Measurements from ENCODE around the gene ATP6V0A4.
A peak's percentile ranks its signal among the peaks of the same experiment; 100 is the strongest.
"Not testable (repeated sequence)": the region's sequence is repeated elsewhere in the genome, so short reads cannot be mapped to it uniquely, and the experiment has no call there.

ATP6V0A4 gene

DNA sequence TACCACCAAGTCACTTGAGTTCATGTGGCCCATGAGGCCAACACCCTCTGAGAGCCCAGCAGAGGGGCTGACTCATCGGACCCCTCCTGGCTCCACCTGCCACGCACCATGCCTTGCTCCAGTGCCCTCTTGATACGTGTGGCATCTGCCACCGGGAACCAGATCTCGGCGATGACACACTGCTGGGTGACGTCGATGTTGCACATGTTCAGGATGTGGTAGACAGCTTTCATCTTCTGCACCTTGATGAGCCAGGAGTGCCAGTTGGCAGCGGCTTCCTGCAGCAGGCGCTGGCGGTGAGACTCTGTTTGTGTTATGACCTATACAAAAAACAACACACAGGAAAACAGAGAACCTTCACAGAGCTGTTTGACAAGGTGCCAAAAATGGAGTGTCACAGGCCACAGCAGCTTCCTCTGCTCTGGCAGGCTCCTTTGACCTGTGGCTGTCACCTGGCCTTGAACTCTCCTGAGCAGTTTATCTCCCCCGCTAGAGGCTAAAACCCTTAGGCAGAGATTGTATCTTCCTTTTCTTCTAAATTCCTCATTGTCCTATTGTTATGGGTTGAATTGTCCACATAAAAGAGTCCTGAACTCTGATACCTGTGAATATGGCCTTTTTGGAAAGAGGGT, 45.4 kb downstream of the ATP6V0A4 start:
- peak; percentile 62 to 80 for DNase-seq (ENCODE audit: low read depth in 1 of 2, low spot score in 1 of 2)

GRCh38 chr7:138750901-138751464, 47.0 kb downstream of the ATP6V0A4 start:
- no peak for DNase-seq (ENCODE audit: low read depth in 1 of 2, low spot score in 1 of 2)

GRCh38 chr7:138750473-138750872, 47.5 kb downstream of the ATP6V0A4 start:
- no peak for DNase-seq (ENCODE audit: low read depth in 1 of 2, low spot score in 1 of 2)

DNA sequence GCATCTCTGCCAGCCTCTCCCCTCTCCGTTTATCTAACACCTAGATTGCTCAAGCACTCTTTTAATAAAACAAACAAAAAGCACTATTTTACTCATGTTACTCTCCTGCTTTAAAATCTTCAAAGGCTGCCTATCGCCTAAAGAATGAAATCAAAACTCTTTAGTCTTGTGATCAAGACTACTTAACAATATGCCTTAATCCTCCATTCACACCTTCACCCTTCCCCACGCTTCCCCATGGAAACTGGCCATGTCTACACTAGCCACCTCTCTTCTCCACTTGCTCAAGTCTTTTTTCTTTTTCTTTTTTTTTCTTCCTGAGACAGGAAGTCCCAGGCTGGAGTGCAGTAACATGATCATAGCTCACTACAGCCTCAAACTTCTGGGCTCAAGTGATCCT, 48.0 kb downstream of the ATP6V0A4 start:
- no peak for DNase-seq (ENCODE audit: low read depth in 1 of 2, low spot score in 1 of 2)

DNA sequence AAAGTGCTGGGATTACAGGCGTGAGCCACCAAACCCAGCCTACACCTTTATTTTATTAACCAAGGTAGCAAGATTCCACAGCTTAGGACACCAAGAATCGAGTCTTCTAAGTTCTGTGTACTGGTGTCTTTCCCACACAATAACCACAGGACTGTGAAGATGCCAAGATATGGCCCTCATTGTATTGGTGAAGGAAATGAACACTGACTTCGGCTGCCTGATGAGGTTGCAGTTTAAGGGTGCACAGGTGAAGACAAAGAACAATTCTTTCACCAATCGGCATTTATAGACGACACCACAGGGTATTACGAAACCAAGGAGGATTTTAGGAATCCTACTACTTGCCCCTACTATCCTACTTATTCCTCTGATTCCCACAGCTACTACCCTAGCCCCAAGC, 49.3 kb downstream of the ATP6V0A4 start:
- DNase-seq (ENCODE audit: low read depth in 1 of 2, low spot score in 1 of 2), result no peak

DNA sequence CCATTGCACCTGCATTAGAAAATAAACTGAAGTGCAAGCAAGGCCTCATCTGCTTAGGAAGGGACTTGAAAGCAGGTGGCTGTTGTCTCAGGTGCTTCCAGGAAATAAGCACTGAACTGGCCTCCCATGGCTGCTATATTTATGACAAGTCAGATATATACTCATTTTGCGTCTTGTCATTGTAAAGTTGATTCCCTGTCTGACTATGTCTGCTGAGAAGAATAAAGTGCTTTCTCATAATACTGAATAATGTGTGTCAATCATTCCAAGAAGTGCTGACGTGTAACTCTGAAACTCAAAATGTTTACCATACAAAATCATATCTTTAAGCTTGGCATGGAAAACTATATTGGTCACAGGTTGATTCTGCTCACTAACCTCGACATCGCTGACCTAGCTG, 51.9 kb downstream of the ATP6V0A4 start:
- DNase-seq (ENCODE audit: low read depth in 1 of 2, low spot score in 1 of 2), result no peak

DNA sequence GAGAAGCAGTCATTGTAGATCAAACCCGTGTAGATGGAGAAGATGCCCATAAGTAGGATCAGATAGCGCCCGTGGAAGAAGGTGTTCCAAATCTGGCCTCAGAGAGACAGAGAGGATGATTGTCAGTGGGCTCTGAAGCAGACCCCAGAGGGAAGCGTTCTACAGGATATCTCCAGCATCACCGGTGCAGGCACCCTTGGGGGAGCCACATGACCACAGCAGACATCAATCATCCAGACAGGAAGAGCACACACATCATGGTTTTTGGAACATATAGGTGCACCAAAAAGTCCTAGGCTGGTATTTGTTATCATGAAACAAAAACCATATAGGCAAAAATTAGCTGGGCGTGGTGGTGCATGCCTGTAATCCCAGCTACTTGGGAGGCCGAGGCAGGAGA, 52.8 kb downstream of the ATP6V0A4 start:
- DNase-seq (ENCODE audit: low read depth in 1 of 2, low spot score in 1 of 2), result no peak

- DNase-seq (ENCODE audit: low read depth in 1 of 2, low spot score in 1 of 2), result no peak
Observed at GRCh38 chr7:138741453-138741735, 56.6 kb downstream of the ATP6V0A4 start.

- no peak for DNase-seq (ENCODE audit: low read depth in 1 of 2, low spot score in 1 of 2)
Observed at GRCh38 chr7:138739859-138740258, 58.1 kb downstream of the ATP6V0A4 start.

DNA sequence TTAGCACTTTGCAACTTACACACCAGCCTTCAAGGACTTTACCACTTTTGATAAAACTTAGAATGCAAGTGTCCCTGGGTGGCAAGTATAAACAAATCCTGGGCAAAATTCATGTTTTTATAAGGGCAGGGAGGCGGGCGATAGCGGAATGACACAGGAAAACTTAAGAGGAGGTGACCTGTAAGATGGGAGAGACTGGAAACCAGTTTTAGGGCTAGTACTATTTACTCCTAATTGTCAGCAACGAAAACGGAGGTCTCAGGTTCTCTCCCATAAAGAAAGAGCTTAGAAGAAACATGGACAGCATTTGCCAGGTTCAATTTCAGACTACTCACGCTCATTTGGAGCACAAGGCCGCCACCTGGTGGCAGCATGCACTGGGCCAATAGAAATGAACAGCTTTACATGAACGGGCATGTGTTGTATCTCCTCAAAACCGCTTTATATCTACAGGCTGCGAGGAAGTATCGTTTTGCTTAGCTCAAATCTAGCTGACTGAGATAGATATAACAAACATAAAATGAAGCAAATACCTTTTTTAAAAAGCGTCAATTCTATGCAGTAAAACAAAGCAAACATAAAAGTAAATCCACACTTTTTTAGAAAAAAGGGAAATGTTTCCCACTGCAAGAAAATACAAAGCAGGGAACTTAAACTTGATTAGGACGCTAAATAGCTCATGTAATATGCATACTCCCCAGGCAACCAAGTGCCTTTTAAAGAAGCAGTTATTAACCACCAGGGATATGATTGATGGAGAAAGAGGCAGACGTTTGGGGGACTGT, 59.3 kb downstream of the ATP6V0A4 start:
- peak; percentile 65 to 76 for DNase-seq (ENCODE audit: low read depth in 1 of 2, low spot score in 1 of 2)

DNA sequence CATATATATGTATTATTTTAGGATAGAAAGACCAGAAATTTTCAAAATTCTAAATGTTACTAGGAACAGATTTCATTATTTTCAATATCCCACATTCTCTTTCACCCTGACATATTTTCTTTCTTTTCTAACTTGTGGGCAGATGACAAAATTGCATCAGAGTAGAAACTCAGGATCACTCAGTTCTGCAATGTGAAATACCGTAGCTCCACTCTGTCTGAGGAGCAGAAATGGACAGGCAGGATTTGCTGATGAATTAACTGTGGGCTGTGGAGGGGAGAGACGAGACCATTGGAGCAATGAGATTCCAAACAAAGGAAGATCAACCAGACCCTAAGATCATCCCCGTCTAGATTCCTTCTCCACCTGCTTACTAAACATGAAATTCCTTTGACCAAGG, 59.9 kb downstream of the ATP6V0A4 start:
- DNase-seq (ENCODE audit: low read depth in 1 of 2, low spot score in 1 of 2), result no peak

- DNase-seq (ENCODE audit: low read depth in 1 of 2, low spot score in 1 of 2), result no peak
Observed at GRCh38 chr7:138735399-138735798, 62.6 kb downstream of the ATP6V0A4 start.

GRCh38 chr7:138731733-138732132, 66.3 kb downstream of the ATP6V0A4 start:
- not testable (repeated sequence) for DNase-seq (ENCODE audit: low read depth in 1 of 2, low spot score in 1 of 2)

DNA sequence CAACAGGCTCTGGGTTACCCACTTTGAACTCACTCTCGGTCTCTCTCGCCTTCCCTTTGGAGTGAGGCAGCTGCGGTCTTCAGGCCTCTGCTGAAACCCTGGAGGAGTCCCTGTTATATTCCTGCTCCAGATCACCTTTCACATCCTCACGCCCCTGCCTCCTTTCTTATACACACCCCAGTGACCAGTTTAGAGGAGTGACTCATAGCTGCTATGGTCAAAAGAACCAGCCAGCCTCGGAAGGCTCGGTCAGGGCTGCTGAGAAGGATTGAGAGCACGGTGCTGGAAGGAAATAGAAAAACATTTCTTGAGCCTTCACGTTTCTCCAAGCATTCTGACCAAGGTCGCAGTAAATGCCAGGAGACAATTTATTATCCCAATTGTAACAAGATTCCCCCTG, 68.6 kb downstream of the ATP6V0A4 start:
- no peak for DNase-seq (ENCODE audit: low read depth in 1 of 2, low spot score in 1 of 2)

- DNase-seq (ENCODE audit: low read depth in 1 of 2, low spot score in 1 of 2), result no peak
Observed at GRCh38 chr7:138727336-138728099, 70.5 kb downstream of the ATP6V0A4 start.

DNA sequence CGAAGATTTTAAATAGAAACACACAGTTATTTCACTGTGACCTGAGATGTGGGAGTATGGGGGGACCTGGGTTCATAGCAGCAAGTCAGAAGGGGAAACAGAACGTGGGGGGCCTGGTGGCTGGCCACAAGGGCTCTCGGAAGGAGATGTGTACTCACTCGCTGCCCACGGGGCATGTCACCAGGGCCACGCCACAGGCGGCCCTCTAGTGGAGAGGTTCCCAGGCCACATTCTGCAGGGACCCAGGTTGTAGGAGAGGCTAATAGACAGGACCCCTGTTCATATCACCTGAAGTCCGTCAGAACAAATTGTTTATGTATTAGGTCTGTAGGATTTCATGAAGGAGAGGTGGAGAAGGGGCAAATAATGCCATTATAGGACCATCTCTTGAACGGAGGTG, 71.7 kb downstream of the ATP6V0A4 start:
- DNase-seq (ENCODE audit: low read depth in 1 of 2, low spot score in 1 of 2), result no peak

DNA sequence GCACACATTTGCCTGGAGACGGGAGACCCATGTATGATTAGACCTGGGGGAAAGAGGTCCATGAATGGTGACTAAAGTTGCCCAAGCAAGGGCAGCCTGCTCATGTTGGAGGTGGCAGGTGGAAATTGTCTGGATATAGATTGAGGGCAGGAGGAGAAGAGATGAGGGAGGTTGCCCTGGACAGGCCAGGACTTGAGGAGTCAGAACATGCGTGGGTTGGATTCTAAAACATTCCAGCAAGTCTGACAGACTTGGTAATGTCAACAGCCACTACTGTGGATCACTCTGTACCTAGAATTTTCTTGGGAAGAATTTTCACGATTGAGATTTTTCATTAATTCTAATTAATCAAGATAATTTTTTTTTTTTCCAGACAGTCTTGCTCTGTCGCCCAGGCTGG, 77.7 kb downstream of the ATP6V0A4 start:
- no peak for DNase-seq (ENCODE audit: low read depth in 1 of 2, low spot score in 1 of 2)

DNA sequence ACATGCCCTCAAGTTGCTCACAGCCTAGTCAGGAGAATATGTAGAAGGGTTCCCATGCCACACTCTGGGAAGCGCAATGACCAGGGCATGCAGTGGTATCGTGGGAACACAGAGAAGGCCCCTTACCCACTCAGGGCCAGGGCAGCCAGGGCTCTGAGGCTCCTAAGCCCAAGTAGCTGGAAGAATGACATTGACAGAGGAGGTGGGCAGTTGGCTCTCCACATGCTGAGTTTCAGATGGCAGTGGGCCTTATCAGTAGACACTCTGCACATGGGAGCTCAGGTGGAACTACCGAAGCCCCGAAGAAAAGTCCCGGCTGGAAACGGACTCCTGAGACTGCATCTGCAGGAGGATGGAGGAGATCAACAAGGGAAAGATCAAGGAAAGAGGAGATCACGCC, 81.1 kb downstream of the ATP6V0A4 start:
- no peak for DNase-seq (ENCODE audit: low read depth in 1 of 2, low spot score in 1 of 2)

DNA sequence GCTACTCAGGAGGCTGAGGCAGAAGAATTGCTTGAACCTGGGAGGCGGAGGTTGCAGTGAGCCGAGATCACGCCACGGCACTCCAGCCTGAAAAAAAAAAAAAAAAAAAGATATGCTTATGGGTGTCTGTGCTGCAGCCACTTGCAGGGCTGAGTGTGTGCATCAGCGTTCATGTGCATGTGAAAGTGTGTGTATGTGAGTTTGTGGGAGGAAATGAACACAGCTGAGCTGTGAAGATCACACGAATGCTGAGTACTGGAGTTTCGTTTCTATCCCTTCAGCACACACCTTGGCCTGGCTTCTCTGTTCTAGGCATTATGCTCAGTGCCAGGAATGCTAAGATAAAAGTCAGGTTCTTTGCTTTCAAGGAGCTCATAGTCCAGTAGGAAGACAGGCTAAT, 84.8 kb downstream of the ATP6V0A4 start:
- DNase-seq (ENCODE audit: low read depth in 1 of 2, low spot score in 1 of 2), result no peak

DNA sequence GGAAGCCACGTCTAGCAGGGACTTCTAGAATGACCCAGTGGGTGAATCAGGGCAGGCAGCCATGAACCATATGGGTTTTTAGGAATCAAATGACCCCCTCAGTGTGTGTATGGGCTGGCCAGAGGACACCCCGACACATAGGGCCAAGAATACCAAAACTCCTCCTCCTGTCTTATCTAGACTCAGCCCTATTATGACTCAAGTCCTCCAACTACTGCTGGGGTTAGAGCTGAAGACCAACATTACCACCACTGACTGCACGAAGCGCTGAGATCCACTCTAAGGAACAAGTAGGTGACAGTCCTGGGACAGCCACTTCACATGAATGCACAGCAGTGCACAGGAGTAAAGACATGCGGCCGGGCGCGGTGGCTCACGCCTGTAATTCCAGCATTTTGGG, 85.3 kb downstream of the ATP6V0A4 start:
- DNase-seq (ENCODE audit: low read depth in 1 of 2, low spot score in 1 of 2), result no peak

DNA sequence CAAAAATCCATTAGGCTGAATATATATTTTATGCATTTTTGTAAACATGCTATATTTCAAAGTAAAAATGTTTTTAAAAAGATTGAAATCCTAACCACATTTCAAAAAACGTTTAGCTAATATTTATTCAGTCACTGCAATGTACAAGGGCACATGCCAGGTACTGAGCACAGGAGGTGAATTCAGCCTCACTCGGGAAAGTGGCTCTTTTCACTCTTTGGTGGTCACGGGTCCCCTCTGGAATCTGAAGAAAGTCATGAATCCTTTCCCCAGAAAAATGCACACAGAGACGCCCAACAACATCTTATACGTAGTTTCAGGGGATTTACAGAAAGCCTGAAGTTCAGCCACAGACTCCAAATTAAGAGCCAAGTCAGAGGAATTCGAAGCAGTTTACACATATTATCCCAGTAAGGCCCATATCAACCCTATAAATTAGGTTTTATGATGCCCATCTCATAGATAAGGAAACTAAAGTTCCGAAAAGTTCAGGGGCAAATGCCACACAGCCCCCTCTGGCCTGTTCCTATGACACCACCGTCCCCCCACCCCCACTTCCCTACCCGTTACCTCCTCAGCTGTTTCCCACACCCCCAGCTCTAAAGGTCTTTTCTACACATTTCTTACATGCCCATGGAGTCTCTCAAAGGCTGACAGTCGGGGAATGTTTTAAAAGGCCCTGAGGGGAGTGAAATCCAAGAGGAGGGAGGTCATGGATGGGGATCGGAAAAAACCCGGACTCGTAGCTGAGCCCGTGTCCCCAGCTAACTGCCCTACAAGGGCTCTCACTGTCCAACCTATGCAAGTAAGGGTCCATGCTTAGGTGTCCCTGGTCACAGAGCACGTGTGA, 87.2 kb downstream of the ATP6V0A4 start:
- no peak for DNase-seq (ENCODE audit: low read depth in 1 of 2, low spot score in 1 of 2)
